Measurements from ENCODE around the gene DNM1.

DNA sequence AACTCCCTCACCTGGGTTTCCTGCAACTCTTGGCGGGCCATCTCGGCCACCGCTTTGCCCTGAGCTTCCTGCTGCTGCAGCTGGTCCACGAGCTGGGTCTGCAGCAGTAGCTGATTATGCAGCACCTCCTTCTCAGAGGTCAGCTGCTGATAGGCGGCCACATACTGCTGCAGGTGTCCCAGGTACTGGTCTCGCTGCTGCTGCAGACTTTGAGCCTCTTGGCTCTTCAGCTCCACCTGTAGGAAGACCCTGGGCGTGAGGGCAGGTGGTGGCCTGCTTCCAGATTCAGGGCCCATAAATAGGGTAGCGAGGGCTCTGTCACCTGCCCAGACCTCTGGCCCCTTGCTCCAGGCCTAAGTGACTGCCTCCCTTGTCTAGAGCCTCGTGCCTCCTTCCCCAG, 56.0 kb downstream of the DNM1 start:
- TF ChIP-seq EZH2 (IDR thresholded peaks at IDR 0.05; ENCODE audit: borderline replicate concordance, low read depth, low read length, severe bottlenecking) = no peak
- TF ChIP-seq, protein P1, sequence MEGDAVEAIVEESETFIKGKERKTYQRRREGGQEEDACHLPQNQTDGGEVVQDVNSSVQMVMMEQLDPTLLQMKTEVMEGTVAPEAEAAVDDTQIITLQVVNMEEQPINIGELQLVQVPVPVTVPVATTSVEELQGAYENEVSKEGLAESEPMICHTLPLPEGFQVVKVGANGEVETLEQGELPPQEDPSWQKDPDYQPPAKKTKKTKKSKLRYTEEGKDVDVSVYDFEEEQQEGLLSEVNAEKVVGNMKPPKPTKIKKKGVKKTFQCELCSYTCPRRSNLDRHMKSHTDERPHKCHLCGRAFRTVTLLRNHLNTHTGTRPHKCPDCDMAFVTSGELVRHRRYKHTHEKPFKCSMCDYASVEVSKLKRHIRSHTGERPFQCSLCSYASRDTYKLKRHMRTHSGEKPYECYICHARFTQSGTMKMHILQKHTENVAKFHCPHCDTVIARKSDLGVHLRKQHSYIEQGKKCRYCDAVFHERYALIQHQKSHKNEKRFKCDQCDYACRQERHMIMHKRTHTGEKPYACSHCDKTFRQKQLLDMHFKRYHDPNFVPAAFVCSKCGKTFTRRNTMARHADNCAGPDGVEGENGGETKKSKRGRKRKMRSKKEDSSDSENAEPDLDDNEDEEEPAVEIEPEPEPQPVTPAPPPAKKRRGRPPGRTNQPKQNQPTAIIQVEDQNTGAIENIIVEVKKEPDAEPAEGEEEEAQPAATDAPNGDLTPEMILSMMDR (IDR thresholded peaks at IDR 0.05; ENCODE audit: borderline replicate concordance, extremely low read depth, low read length, poor library complexity, severe bottlenecking) = peak; percentile 11

Measured in DND-41 (cell line).